Caco-2 (cell line): ENCODE data around the gene HNRNPH3. TPM values are rescaled to one million over a fixed set of nuclear protein-coding genes. Genes with fewer than 3 reads are reported as not detected.
"Not testable (repeated sequence)": the region's sequence is repeated elsewhere in the genome, so short reads cannot be mapped to it uniquely, and the experiment has no call there.

Experiments used
- BruUV-seq: library from RNA; stranded (reverse); fragments of 400-500 nt; replicated peaks from 2 replicates; lab custom pipeline; 2021; lab: Mats Ljungman, UMichigan
- CTCF ChIA-PET: fragments of 300-600 bp; sonication (Branson Sonifier 250); formaldehyde crosslinking; loops from one replicate; lab custom pipeline; 2022; ENCODE audit warnings: antibody characterized with exemption; lab: Charles Lee
- POLR2A ChIA-PET: fragments of 300-600 bp; sonication (Branson Sonifier 250); formaldehyde crosslinking; loops from one replicate; lab custom pipeline; 2022; ENCODE audit warnings: antibody characterized with exemption; lab: Charles Lee
- DNase-seq, 2 experiments: peaks; one replicate each; pipeline versions ENCODE4 v3.0.0 to v3.0.0-alpha.2; 2020 to 2022
- H3K27me3 ChIP-seq: replicated peaks from 2 replicates; pipeline ENCODE4 v1.6.0; 2011; ENCODE audit warnings: low read length; ENCODE audit not compliant: control insufficient read depth, insufficient read depth
- H3K36me3 ChIP-seq: 2 replicates; pipeline ENCODE4 v1.5.1; 2011; ENCODE audit warnings: low read length; ENCODE audit not compliant: control insufficient read depth, insufficient read depth
- H3K4me1 ChIP-seq: fragments of 250-450 bp; sonication (Bioruptor Pico); 2 replicates; pipeline ENCODE4 v1.5.1; 2020; ENCODE audit warnings: mild to moderate bottlenecking
- H3K4me3 ChIP-seq: 2 replicates; pipeline ENCODE4 v1.5.1; 2011; ENCODE audit warnings: low read depth, mild to moderate bottlenecking, control low read depth, low read length
- H3K9me3 ChIP-seq: fragments of 250-450 bp; sonication (Bioruptor Pico); 2 replicates; pipeline ENCODE4 v1.5.1; 2020; ENCODE audit warnings: mild to moderate bottlenecking, moderate library complexity
- H3K27ac Mint-ChIP-seq: one replicate; pipeline ENCODE4 v1.8.0; 2022; ENCODE audit warnings: mixed read lengths; ENCODE audit not compliant: unreplicated experiment
- H3K27me3 Mint-ChIP-seq: one replicate; pipeline ENCODE4 v1.8.0; 2022; ENCODE audit warnings: mixed read lengths; ENCODE audit not compliant: insufficient read depth, unreplicated experiment
- H3K36me3 Mint-ChIP-seq: one replicate; pipeline ENCODE4 v1.8.0; 2022; ENCODE audit warnings: mild to moderate bottlenecking, mixed read lengths; ENCODE audit not compliant: insufficient read depth, unreplicated experiment
- H3K4me1 Mint-ChIP-seq: one replicate; pipeline ENCODE4 v1.8.0; 2022; ENCODE audit warnings: low read depth, mixed read lengths; ENCODE audit not compliant: unreplicated experiment
- H3K4me3 Mint-ChIP-seq: one replicate; pipeline ENCODE4 v1.8.0; 2022; ENCODE audit warnings: mild to moderate bottlenecking, moderate library complexity, mixed read lengths; ENCODE audit not compliant: unreplicated experiment
- H3K9me3 Mint-ChIP-seq: one replicate; pipeline ENCODE4 v1.8.0; 2022; ENCODE audit warnings: mixed read lengths; ENCODE audit not compliant: unreplicated experiment
- intact Hi-C: fragments of 100-400 bp; cut with micrococcal nuclease; formaldehyde crosslinking; loops from one replicate; pipeline ENCODE4 v1.10.0; 2022; ENCODE audit not compliant: unreplicated experiment
- total RNA-seq: library from RNA; stranded (reverse); gene quantifications from 2 replicates; pipeline ENCODE4 v1.2.3, GENCODE V29; 2022
- TF ChIP-seq, protein P1 (sequence below), 2 experiments: fragments of 200-600 bp in 1 of 2; IDR thresholded peaks; 1 replicate in 1 of 2; 2 replicates in 1 of 2; pipeline versions ENCODE4 v1.5.1 to v1.8.0; 2011 to 2022; ENCODE audit warnings: antibody characterized with exemption in 1 of 2, control low read depth in 1 of 2, inconsistent platforms in 1 of 2, low read depth in 1 of 2, low read length in 1 of 2, mild to moderate bottlenecking in 1 of 2, moderate library complexity in 1 of 2; ENCODE audit not compliant: insufficient read depth in 1 of 2, severe bottlenecking in 1 of 2, unreplicated experiment in 1 of 2

HNRNPH3 gene
- total RNA-seq, 1 experiment from 2014 or later, result 262 TPM

DNA sequence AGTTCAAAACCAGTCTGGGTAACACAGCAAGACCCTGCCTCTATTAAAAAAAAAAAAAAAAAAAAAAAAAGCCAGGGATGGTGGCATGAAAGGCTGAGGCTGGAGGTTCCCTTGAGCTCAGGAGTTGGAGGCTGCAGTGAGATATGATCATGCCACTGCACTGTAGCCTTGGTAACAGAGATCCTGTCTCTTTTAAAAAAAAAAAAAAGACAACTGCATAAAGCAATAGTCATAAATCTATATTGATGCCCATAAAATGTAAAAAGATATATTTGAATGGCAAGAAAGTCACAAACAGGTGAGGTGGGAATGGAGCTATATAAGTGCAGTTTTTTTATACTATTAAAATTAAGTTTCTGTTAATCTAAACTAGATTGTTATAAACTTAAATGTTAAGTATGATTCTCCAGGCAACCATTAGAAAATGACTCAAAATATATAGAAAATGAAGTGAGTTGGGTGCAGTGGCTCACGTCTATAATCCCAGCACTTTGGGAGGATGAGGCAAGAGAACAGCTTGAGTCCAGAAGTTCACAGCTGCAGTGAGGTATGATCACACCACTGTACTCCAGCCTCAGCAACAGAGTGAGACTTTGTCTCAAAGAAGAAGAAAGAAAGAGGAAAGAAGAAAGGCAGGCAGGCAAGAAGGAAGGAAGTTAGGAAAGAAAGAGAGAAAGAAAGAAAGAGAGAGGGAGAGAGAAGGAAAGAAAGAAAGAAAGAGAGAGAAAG lies 13.4 kb upstream of the HNRNPH3 start:
- H3K9me3 ChIP-seq, result peaks cover 16% of the 10 kb centered on the region
- Mint-ChIP-seq H3K4me1 (peaks cover 16% of the 10 kb centered on the region), H3K36me3 (peaks cover 6% of the 10 kb centered on the region), H3K27ac (peak overlapping the region; percentile 20), H3K27me3 (no peaks in the 10 kb centered on the region), H3K4me3 (peak overlapping the region; percentile 11), H3K9me3 (peaks cover 30% of the 10 kb centered on the region)
- peaks cover 14% of the 10 kb centered on the region for H3K4me1 ChIP-seq
- intact Hi-C loops, result loop anchor here (1.0 kb wide), 1 partner anchor 13 kb away; no protein-coding TSS in a partner anchor
- no peak overlapping the region for H3K4me3 ChIP-seq
- TF ChIP-seq, protein P1, sequence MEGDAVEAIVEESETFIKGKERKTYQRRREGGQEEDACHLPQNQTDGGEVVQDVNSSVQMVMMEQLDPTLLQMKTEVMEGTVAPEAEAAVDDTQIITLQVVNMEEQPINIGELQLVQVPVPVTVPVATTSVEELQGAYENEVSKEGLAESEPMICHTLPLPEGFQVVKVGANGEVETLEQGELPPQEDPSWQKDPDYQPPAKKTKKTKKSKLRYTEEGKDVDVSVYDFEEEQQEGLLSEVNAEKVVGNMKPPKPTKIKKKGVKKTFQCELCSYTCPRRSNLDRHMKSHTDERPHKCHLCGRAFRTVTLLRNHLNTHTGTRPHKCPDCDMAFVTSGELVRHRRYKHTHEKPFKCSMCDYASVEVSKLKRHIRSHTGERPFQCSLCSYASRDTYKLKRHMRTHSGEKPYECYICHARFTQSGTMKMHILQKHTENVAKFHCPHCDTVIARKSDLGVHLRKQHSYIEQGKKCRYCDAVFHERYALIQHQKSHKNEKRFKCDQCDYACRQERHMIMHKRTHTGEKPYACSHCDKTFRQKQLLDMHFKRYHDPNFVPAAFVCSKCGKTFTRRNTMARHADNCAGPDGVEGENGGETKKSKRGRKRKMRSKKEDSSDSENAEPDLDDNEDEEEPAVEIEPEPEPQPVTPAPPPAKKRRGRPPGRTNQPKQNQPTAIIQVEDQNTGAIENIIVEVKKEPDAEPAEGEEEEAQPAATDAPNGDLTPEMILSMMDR (IDR thresholded peaks at IDR 0.05; ENCODE audit: insufficient read depth in 1 of 2, low read depth in 1 of 2, low read length in 1 of 2, severe bottlenecking in 1 of 2, unreplicated experiment in 1 of 2), result no peak
- H3K36me3 ChIP-seq, result no peaks in the 10 kb centered on the region
- ChIA-PET POLR2A (interaction anchor here (0.9 to 1.2 kb wide), 2 partner anchors 13 to 15 kb away, joined by 5 to 6 read pairs; partner anchors contain the start of genes HNRNPH3 and PBLD), CTCF (interaction anchor here (1.6 kb wide), 1 partner anchor 106 kb away, joined by 3 read pairs; no protein-coding TSS in a partner anchor)
- DNase-seq, result peak in 1 of 2 experiments; percentile 48
- H3K27me3 ChIP-seq, result no peaks in the 10 kb centered on the region
- BruUV-seq, result no TSS peak

DNA sequence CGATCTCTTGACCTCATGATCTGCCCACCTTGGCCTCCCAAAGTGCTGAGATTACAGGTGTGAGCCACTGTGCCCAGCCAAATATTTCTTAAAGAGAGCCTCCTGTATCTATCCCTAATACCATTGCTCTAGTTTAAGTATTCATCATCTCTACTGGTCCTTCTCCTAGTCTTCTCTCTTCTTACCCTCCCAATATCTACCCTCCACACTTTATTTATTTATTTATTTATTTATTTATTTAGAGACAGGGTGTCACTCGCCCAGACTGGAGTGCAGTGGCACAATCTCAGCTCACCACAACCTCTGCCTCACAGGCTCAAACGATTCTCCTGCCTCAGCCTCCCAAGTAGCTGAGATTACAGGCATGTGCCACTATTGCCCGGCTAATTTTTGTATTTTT lies 7.5 kb upstream of the HNRNPH3 start:
- H3K4me1 ChIP-seq, intact Hi-C loops, H3K27ac Mint-ChIP-seq, H3K36me3 ChIP-seq, H3K9me3 Mint-ChIP-seq, H3K4me3 ChIP-seq, H3K36me3 Mint-ChIP-seq, BruUV-seq, H3K4me3 Mint-ChIP-seq, DNase-seq, H3K9me3 ChIP-seq, H3K27me3 Mint-ChIP-seq, H3K27me3 ChIP-seq: not testable (repeated sequence)
- POLR2A ChIA-PET, result interaction anchor here (0.6 kb wide), 1 partner anchor 242 kb away, joined by 5 read pairs; no protein-coding TSS in a partner anchor
- H3K4me1 Mint-ChIP-seq, result peaks cover 13% of the 10 kb centered on the region
- CTCF ChIA-PET, result interaction anchor here (1.5 kb wide), 1 partner anchor 112 kb away, joined by 3 read pairs; no protein-coding TSS in a partner anchor

DNA sequence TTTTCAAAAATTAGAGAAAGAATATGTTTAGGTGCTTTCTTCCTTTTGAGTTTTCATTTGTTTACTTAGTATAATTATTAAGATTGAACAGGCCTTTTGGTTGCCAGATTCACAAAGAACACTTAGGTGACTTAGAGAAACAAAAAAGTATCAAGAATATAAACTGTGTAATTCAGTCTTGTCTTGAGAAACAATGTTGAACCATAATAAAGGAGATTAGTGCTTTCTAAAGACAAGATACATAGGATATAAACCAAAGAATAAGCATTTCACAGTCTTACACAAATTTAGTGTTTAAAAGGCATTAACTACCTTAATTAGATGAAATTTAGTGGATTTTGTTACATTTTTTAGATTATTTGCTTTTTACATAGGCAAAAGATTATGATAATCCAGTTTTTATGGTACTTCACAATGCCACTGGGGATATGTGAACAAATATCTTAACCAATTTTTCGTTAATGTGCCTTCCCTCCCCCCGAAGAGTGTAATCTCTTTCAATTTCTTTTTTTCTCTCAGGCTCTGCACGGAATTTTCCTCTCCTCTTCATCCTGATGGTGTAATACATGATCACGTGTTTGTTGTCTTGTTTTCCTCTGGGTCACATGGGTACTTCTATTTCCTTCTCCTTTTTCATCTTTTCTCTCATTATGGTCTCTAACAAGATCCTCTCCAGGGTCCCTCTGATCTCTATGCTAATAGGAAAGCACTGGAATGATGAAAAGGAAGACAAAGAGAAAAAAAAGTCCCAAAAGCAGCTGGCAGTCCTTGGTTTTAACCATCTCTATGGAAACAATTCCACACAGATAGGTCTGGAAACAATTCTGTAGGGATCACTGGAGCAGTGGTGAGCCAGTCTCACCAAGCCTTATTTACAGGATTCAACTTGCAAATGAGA lies 3.7 kb upstream of the HNRNPH3 start:
- no TSS peak for BruUV-seq
- POLR2A ChIA-PET, result no interaction called here
- Mint-ChIP-seq H3K27me3 (no peaks in the 10 kb centered on the region), H3K4me3 (no peak overlapping the region), H3K4me1 (peaks cover 16% of the 10 kb centered on the region), H3K9me3 (no peaks in the 10 kb centered on the region), H3K36me3 (peaks cover 29% of the 10 kb centered on the region), H3K27ac (no peak overlapping the region)
- H3K4me3 ChIP-seq, result no peak overlapping the region
- CTCF ChIA-PET, result interaction anchor here (0.7 kb wide), 1 partner anchor 129 kb away, joined by 5 read pairs; no protein-coding TSS in a partner anchor
- intact Hi-C loops, result no loop called here
- H3K27me3 ChIP-seq, result no peaks in the 10 kb centered on the region
- H3K4me1 ChIP-seq, result no peaks in the 10 kb centered on the region
- H3K36me3 ChIP-seq, result no peaks in the 10 kb centered on the region
- no peaks in the 10 kb centered on the region for H3K9me3 ChIP-seq
- TF ChIP-seq, protein P1 (IDR thresholded peaks at IDR 0.05; ENCODE audit: insufficient read depth in 1 of 2, low read depth in 1 of 2, low read length in 1 of 2, severe bottlenecking in 1 of 2, unreplicated experiment in 1 of 2), result no peak
- DNase-seq, result no peak
